Neutrophil (primary cell): Measurements from ENCODE around the gene MSMP.

ENCODE experiments used
- H3K27ac ChIP-seq: fragments of 200-600 bp; sonication (generic); 2 replicates; pipeline ENCODE4 v1.5.1; 2016; ENCODE audit warnings: mild to moderate bottlenecking, moderate library complexity
- H3K27me3 ChIP-seq: fragments of 200-600 bp; sonication (generic); 2 replicates; pipeline ENCODE4 v1.6.0; 2016; ENCODE audit warnings: mild to moderate bottlenecking
- H3K36me3 ChIP-seq: fragments of 200-600 bp; sonication (generic); 2 replicates; pipeline ENCODE4 v1.5.1; 2017
- H3K4me1 ChIP-seq, 2 experiments: fragments of 200-600 bp in 1 of 2; sonication (generic) in 1 of 2; 1 replicate in 1 of 2; 2 replicates in 1 of 2; pipeline versions ENCODE4 v1.5.1 to v1.6.1; 2013 to 2016; ENCODE audit warnings: low read depth in 1 of 2, low read length in 1 of 2, mild to moderate bottlenecking in 1 of 2, moderate library complexity in 1 of 2; ENCODE audit not compliant: control insufficient read depth in 1 of 2, insufficient read depth in 1 of 2
- H3K4me3 ChIP-seq, 2 experiments: fragments of 200-600 bp in 1 of 2; sonication (generic) in 1 of 2; 1 replicate in 1 of 2; 2 replicates in 1 of 2; pipeline ENCODE4 v1.5.1; 2013 to 2016; ENCODE audit warnings: low read depth in 1 of 2, low read length in 1 of 2, mild to moderate bottlenecking in 1 of 2, moderate library complexity in 1 of 2
- H3K9me3 ChIP-seq: fragments of 200-600 bp; sonication (generic); 2 replicates; pipeline ENCODE4 v1.5.1; 2016
- CTCF ChIP-seq: fragments of 200-600 bp; sonication (generic); IDR thresholded peaks from 2 replicates; pipeline ENCODE4 v1.5.1; 2016; ENCODE audit warnings: antibody characterized with exemption

The MSMP gene

DNA sequence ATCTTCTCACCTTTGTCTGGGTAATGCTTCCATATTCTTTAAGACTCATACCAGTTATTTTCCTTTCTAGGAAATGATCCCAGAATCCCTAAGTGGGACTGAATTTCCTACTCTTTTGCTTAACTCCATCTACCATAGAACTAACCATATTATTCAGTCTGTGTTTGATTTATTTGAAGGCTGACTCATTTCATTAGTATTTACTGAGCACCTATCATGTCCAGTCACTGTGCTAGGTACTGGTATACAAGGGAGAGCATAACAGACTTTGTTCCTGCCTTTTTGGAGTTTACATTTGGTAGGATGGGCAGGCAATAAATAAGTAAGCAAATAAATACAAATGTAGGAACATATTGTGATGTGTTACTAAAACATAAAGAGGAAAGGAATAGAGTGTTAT lies 41.6 kb upstream of the MSMP start:
- Histone ChIP-seq H3K4me3 (no peak overlapping the region), H3K36me3 (no peaks in the 10 kb centered on the region), H3K27me3 (peaks cover 32% of the 10 kb centered on the region), H3K4me1 (no peaks in the 10 kb centered on the region), H3K27ac (no peak overlapping the region), H3K9me3 (no peaks in the 10 kb centered on the region)
- TF ChIP-seq CTCF: no peak

DNA sequence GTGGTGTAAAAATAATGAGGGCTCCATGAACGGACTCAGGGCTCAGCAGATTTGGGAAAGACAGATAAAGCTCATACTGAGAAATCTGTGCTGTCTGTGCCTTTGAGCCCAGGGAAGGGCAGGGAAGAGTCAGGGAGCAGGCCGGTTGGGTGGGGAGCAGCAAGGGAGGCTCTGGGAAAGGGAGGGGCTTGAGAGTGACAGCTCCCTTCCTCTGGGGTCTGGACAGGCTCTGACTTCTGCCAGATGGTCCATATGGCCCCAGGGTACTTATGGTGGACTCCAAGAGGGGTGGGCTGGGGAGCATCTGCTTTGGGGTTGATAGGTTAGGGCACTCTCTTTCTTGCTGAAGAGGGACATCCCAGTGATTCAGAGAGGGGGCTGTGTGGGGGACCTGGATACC lies 39.4 kb upstream of the MSMP start:
- no peak for TF ChIP-seq CTCF
- no peaks in the 10 kb centered on the region for H3K4me1 ChIP-seq
- no peak overlapping the region for H3K4me3 ChIP-seq
- no peaks in the 10 kb centered on the region for H3K36me3 ChIP-seq
- no peak overlapping the region for H3K27ac ChIP-seq
- peaks cover 36% of the 10 kb centered on the region for H3K27me3 ChIP-seq
- no peaks in the 10 kb centered on the region for H3K9me3 ChIP-seq

- no peaks in the 10 kb centered on the region for H3K36me3 ChIP-seq
- H3K27ac ChIP-seq: no peak overlapping the region
- peaks cover 36% of the 10 kb centered on the region for H3K27me3 ChIP-seq
- H3K4me3 ChIP-seq: no peak overlapping the region
- TF ChIP-seq CTCF: no peak
- no peaks in the 10 kb centered on the region for H3K9me3 ChIP-seq
- H3K4me1 ChIP-seq: no peaks in the 10 kb centered on the region
These were observed 38.8 kb upstream of the MSMP start for GRCh38 chr9:35792826-35793225.

- Histone ChIP-seq H3K4me1 (no peaks in the 10 kb centered on the region), H3K27ac (no peak overlapping the region), H3K36me3 (no peaks in the 10 kb centered on the region), H3K9me3 (no peaks in the 10 kb centered on the region), H3K27me3 (peaks cover 36% of the 10 kb centered on the region), H3K4me3 (no peak overlapping the region)
- TF ChIP-seq CTCF: no peak
These were observed 38.1 kb upstream of the MSMP start for GRCh38 chr9:35792024-35792813.

DNA sequence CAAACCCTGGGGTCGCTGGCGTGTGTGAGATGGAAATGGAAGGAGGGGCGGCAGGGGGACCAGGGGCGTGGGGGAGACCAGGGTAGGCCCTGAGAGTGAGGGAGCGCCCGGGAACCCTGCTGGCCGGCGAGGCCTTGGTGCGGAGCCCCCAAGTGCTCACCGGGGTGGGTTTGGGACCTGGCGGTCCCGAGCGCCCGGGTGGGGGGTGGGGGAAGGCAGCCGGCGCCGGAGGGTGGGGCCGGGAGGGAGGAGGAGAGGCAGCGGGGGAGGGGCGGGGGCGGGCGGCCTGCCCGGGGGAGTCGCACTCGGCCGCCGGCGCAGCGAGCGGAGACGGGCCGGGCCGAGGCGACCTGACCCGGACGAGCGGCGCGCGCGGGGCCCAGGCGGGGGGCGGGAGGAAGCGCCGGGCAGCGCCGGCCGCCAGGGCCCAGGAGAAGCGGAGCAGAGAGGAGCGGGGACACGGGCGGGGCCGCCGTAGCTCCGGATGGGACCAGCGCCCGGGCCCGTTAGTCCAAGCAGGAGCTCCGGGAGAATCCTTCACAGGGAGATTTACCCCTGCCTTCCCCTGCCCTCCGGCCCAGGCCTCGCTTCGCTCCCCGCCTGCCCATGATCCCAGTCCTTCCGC lies 37.3 kb upstream of the MSMP start, which contains the start of gene NPR2:
TSS of gene NPR2 (plus strand) at position 295 of the 625 bp plus-strand sequence. CDS start 818 bp downstream, outside the sequence.
- Histone ChIP-seq H3K27me3 (peaks cover 36% of the 10 kb centered on the region), H3K36me3 (no peaks in the 10 kb centered on the region), H3K9me3 (no peaks in the 10 kb centered on the region), H3K27ac (no peak within 1 kb of the TSS), H3K4me3 (no peak within 1 kb of the TSS), H3K4me1 (no peaks in the 10 kb centered on the region)
- no peak for TF ChIP-seq CTCF
